ENCODE measurements around the gene PTPRN2.
"Not testable (repeated sequence)": the region's sequence is repeated elsewhere in the genome, so short reads cannot be mapped to it uniquely, and the experiment has no call there.

The PTPRN2 gene

GRCh38 chr7:157671358-157672255 lies 916.0 kb downstream of the PTPRN2 start:
- DNase-seq = no peak

- DNase-seq = no peak
These were observed 916.9 kb downstream of the PTPRN2 start for GRCh38 chr7:157670490-157671357.

DNA sequence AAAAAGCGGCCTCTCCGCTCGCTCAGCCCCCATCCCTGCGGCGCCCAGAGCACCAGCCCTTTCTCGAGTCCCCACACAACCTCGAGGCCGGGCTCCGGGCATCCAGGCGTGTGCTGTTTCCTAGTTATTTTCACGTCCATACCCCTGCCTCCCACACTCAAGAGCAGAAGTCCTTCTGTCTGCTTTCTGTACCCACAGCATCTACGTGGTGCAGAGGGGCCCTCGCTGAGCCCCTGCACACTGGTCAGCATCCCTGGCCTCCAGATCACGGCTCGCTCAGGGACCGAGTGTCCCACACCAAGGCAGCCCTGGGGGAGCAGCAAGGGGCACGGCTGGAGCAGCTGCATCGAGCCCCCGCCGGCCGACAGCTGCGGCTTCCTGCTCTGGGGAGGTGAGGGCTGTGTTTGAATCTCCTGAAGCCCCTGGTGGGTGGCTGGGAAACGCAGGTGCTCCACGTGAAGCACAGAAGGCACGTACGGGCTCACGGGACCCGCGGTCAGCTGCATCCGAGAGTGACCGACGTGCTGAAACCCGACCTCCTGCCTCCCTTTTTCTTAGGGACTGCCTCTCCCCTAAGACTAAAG lies 917.8 kb downstream of the PTPRN2 start:
- no peak for DNase-seq

DNA sequence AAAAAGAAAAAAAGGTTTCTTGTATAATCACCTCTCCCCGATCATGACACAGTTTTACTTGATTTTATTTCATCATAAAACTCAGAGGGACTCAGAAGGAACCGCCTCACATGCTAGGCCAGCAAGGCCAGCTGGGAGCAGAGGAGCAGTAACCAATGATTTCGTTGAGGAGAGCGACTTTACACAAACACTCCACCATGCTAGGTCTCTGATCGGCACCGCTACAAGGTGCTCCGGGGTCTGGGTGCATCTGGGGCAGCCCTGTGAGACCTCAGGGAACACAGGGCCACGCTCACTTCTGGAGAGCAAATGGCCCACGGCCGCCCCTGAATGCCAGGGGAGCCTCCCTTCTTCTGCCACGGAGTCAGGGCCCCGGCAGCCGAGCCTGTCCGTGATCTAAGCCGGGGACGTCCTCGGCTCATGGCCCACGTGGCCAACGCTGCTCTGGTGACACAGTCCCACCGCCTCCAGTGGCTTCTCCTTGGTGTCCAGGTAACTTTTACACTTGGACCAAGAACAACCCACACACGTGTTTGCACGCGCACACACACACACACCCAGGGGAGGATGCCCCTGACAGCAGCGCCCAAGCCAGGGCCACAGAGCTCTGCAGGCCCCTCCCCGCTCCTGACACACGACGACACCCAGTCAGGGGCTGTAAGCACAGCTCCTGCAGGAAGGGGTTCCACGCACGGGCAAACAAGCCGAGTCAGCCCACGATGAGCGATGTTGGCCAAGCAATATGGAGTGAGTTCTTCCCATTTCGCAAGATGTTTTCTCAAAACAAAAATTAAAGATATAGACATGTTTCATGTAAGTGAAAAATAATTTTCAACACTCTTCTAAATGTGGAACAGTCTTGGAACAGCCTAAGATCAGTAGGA lies 918.5 kb downstream of the PTPRN2 start:
- no peak for DNase-seq

DNA sequence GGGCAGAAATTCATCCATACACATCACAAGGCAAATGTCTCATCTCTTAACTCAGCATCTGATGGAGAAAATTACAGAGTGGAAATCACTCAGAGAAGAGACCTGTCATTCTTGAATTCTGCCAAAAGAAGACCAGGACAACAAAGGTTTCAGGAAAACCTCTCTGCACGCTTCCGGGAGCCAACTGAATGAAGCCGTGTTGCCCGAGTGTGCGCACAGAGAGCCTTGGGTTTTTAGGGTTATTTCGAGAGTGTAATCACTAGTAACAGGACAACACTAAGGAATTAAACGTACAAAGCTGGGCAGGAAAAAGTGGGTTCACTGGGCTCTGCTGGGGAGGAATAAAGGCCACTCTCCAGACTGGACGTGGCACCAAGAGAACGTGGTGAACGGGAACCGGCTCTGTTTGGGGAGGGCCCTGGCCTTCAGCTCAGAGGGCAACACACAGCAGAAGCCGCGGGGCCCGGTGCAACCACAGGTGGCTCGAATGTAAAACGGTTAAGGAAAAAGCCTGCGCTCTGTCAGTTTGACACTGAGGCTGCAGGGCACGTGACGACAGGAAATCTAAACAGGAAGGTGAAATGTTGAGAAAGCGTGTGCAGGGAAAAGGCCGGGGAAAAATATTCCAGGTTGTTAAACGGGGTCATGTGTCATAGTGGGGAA lies 919.3 kb downstream of the PTPRN2 start:
- DNase-seq = no peak

DNA sequence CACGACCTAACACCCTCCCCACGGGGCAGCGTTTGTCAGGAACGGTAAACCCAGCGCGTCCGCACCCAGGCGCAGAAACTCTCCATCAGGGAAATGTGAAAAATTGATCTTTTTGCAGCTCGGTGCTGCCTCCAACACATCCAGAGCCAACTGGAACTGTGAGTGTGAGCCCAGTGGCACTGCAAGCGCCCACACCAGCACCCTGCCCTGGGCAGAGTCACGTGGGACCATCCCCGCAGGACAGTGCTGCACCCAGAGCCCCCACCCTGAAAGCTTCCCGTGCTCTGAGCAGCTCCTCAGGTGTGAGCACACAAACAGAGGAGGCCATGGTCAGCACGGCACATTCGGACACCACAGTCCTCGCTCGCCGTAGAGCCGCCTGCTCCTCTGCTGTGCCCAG lies 919.9 kb downstream of the PTPRN2 start:
- no peak for DNase-seq

DNA sequence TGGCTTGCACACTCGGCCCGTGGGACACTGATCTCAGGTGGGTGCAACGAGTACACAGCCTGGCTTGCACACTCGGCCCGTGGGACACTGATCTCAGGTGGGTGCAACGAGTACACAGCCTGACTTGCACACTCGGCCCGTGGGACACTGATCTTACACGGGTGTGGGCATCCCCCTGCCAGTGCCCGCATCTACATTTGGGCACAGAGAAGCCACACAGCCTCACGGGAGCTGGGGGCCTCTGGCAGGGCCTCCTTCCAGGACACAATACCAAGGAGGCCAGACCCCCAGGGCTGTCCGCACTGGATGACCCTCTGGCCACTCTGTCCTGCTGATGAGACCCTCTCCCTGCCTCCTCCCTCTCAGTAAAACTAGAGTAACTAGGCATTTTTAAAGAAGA lies 920.4 kb downstream of the PTPRN2 start:
- no peak for DNase-seq

DNA sequence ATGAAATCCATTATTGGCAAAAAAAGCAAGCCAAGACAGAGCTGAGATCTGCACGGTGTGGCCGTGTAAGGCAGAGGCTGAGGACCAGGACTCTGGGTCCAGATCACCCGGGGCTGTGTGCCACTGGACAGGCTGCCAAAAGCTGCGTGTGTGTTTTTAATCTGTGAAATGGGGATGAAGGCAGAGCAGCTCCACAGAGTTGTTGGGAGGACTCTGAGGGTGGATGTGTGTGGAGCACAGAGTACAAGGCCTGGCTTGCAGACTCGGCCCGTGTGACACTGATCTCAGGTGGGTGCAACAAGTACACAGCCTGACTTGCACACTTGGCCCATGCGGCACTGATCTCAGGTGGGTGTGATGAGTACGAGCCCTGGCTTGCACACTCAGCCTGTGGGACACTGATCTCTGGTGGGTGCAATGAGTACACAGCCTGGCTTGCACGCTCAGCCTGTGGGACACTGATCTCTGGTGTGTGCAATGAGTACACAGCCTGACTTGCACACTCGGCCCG lies 921.0 kb downstream of the PTPRN2 start:
- DNase-seq = no peak

DNA sequence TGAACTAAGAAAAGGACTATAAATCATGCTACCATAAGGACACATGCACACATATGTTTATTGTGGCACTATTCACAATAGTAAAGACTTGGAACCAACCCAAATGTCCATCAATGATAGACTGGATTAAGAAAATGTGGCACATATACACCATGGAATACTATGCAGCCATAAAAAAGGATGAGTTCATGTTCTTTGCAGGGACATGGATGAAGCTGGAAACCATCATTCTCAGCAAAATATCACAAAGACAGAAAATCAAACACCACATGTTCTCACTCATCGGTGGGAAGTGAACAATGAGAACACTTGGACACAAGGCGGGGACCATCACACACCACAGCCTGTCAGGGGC lies 922.0 kb downstream of the PTPRN2 start:
- not testable (repeated sequence) for DNase-seq

GRCh38 chr7:157664871-157665633 lies 922.6 kb downstream of the PTPRN2 start:
- no peak for DNase-seq

GRCh38 chr7:157664034-157664433 lies 923.6 kb downstream of the PTPRN2 start:
- DNase-seq = no peak

GRCh38 chr7:157662981-157663716 lies 924.5 kb downstream of the PTPRN2 start:
- DNase-seq = no peak

GRCh38 chr7:157662110-157662791 lies 925.4 kb downstream of the PTPRN2 start:
- DNase-seq = no peak

- DNase-seq = no peak
These were observed 926.0 kb downstream of the PTPRN2 start for GRCh38 chr7:157661611-157661975.

DNA sequence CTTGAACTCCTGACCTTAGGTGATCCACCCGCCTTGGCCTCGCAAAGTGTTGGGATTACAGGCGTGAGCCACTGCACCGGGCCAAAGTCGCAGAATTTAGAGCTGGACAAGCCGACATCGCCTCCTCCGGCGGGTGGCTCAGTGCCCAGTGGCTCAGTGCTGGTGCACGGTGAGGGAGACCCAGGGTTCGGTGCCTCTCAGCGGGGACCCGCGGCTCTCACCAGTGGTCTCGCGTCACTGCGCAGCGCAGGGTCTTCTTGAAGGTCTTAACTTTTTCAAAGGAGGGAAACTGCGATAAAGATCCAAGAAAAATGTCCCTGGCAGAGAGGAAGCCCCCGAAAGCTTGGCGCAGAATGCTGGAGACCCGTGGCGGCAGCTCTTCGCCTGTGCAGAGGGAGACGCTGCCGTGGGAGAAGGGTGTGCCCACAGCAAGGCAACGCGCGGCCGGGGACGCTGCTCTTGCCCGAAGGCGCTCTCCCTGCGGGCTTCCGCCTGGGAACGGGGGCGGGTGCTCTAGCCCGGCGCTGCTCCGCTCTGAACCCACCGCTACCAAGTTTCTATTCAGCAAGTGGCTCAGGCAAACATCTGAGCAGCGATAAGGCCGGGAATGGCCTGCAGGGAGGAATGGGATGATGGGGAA lies 926.5 kb downstream of the PTPRN2 start:
- DNase-seq = no peak

DNA sequence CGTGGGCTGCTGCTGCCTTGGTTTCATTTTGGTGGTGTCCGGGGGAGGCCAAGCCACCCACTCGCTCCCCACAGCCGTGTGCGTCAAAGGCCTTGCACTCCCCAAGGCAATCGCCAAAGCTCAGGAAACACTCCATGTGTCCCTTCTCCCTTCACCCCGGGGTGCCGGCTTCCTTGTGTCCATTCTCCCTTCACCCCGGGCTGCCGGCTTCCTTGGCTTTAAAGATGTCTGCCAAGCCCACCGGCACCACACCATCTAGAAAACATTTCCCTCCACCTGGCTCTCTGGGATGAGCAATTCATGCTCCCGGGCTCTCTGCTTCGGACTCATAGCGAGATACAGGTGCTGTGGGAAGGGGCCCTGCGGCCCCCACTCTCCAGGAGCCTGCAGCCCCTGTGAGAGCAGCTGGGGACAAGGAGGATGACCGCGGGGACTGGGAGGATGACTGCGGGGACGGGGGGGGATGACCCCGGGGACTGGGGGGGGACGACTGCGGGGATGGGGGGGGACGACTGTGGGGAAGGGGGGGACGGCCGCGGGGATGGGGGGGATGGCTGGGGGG lies 928.7 kb downstream of the PTPRN2 start:
- no peak for DNase-seq

DNA sequence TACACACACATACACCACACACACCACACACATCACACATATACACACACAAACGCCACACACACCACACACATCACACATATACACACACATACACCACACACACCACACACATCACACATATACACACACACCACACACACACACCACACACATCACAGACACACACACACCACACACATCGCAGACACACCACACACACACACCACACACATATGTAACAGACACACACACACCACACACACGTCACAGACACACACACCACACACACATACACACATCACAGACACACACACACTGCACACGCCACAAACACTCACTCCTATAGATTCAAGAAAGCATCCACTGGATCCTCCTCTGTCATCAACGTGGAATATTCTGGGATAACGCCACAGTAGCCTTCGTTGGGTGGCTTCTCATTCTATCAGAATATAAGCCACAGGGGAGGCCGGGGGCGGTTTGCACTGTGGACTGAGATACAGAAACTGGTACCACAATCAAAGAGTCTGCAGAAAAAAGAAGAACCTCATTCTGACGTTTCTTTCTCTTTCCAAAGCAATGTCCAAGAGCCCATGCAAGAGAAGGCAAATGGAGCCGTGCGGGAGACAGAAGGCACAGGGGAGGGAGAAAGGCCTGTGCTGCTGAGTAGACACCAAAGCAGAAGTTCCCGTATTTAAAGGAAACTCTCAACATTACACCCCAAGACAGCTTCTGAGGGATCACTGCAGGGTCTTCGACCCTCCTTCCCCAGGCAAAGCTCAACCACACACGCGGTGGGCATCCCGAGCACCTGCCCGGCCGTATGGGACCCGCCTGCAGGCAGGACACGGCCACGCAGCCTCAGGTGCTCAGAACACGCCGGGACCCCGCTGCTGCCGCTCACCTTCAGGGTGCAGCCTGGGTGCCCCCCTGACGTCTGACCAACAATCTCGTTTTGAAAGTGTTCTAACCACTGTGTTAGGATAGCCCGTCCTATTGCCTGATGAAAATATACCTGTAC lies 929.6 kb downstream of the PTPRN2 start:
- DNase-seq = no peak
